HepG2 (cell line): ENCODE data around the gene GNPAT. TPM values are rescaled to one million over a fixed set of nuclear protein-coding genes. Genes with fewer than 3 reads are reported as not detected.

Source experiments
- BCL3 ChIP-seq: sonication (generic); formaldehyde crosslinking; IDR thresholded peaks from 2 replicates; pipeline ENCODE4 v1.5.1; 2020; ENCODE audit warnings: mild to moderate bottlenecking, missing genetic modification reagents, moderate library complexity
- KLF6 ChIP-seq: IDR thresholded peaks from 2 replicates; pipeline ENCODE4 v1.8.0; 2016; ENCODE audit warnings: missing biosample characterization, missing genetic modification reagents
- NR2F2 ChIP-seq: IDR thresholded peaks from 2 replicates; pipeline ENCODE4 v1.6.1; 2012; ENCODE audit warnings: low read depth, inconsistent platforms, borderline replicate concordance
- THAP9 ChIP-seq: sonication (generic); formaldehyde crosslinking; IDR thresholded peaks from 2 replicates; pipeline ENCODE4; 2020; ENCODE audit warnings: missing genetic modification reagents, mild to moderate bottlenecking, borderline replicate concordance
- ZBTB40 ChIP-seq, 2 experiments: fragments of 450-650 bp in 1 of 2; sonication (generic) in 1 of 2; formaldehyde crosslinking in 1 of 2; IDR thresholded peaks; 2 replicates each; pipeline versions ENCODE4 v1.6.1 to v1.8.0; 2016 to 2022; ENCODE audit warnings: antibody characterized with exemption in 1 of 2, mild to moderate bottlenecking in 1 of 2, missing genetic modification reagents in 1 of 2
- ZNF431 ChIP-seq: sonication (generic); formaldehyde crosslinking; IDR thresholded peaks from 2 replicates; pipeline ENCODE4 v1.9.0; 2022; ENCODE audit warnings: missing genetic modification reagents, low read depth, mild to moderate bottlenecking, borderline replicate concordance
- ZNF432 ChIP-seq: sonication (generic); formaldehyde crosslinking; IDR thresholded peaks from 2 replicates; pipeline ENCODE4 v1.5.0; 2020; ENCODE audit warnings: missing genetic modification reagents, mild to moderate bottlenecking, borderline replicate concordance
- polyA plus RNA-seq, 8 experiments: library from polyadenylated mRNA; depleted of rRNA in 3 of 8; stranded (reverse) in 7 of 8; unstranded in 1 of 8; fragments of >200 nt; fragmentation: Illumina TruSeq in 4 of 8; extraction: Trizol in 4 of 8; gene quantifications; 2 replicates each; pipeline versions ENCODE4 v1.2.1 to v1.2.3, GENCODE V29; 2011 to 2016; ENCODE audit warnings: low read depth in 4 of 8, missing spikeins in 1 of 8, mixed read lengths in 1 of 8; ENCODE audit not compliant: insufficient read depth in 1 of 8
- total RNA-seq, 5 experiments: library from RNA; depleted of rRNA; stranded (reverse); fragments of >200 nt; fragmentation: Illumina TruSeq; extraction: Trizol; gene quantifications; 2 replicates each; pipeline ENCODE4 v1.2.3, GENCODE V29; 2016; ENCODE audit warnings: low read depth in 1 of 5

The GNPAT gene
- total and polyA plus RNA-seq, 2 of the 13 experiments (the other 11 are each of a cell fraction or from before 2014, with no cell fraction given), result 58.3 to 114 TPM

- TF ChIP-seq ZNF432 (CRISPR knock-in tag) (no peak), ZNF431 (CRISPR knock-in tag) (no peak), THAP9 (no peak), BCL3 (CRISPR knock-in tag) (no peak), NR2F2 (peak; percentile 89), KLF6 (0 out of 2 replicates have a peak, but pooled peaks have one; percentile 27), ZBTB40 (IDR thresholded peaks at IDR 0.05) (no peak), ZBTB40 (CRISPR knock-in tag; IDR thresholded peaks at IDR 0.05) (no peak)
Measured at GRCh38 chr1:231236208-231236591, 4.8 kb upstream of the GNPAT start (continued).
